ENCODE results near the gene MDGA2. TPM values are rescaled to one million over a fixed set of nuclear protein-coding genes. Genes with fewer than 3 reads are reported as not detected.

MDGA2 gene
- total and polyA plus RNA-seq, 9 of the 15 experiments (the other 6 are each of a cell fraction or from before 2014, with no cell fraction given) = 0.01 to 0.18 (median 0.03) TPM; not detected in 5

DNA sequence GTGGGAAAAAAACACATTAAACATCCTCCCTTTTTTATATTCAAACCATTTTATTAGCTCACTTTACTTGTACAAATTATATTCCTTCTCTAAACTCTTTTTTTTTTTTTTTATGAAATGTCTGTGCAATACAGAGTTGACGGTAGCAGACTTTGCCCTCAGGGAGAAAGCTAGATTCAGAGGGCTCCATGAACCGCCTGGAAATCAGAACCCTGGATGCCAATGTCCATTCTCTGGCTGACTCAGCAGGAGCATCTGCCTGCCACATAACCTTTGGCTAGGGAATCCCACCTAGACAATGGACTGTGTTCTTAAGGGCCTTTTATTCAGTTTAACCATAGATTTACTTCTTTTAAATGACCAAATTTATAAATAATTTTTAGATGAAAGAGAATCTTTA, 467.0 kb downstream of the MDGA2 start (continued):
- TF ChIP-seq RUNX1 (IDR thresholded peaks at IDR 0.05; ENCODE audit: low read depth) = no peak

DNA sequence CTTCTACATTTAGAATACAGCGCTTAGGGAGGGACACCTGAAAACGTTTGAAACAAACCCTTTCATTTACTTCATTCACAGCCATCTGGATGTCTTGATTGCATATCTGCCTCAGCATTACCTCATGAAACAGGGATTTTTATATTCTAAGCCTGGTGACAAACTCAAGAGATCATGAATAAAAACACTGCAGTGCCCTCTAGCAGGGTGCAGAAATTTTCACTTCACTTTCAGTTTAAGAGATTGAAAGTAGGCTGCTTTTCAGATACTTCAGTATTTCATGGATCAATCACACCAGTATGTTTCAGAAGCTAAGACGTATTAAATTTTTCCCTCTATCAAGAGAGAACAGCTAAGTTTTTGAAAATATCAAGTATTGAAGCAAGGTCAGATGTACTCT, 467.8 kb downstream of the MDGA2 start:
- WGBS (ENCODE audit: insufficient coverage, low coverage, missing lambda C conversion rate) = 0% methylated on average over 3 of the region's 3 CpGs
- intact Hi-C loops (cut with micrococcal nuclease) = no loop called here
- no peak overlapping the region for H3K9ac ChIP-seq (ENCODE audit: insufficient read depth in 1 of 2, low read depth in 2 of 2, low read length in 2 of 2)
- H3K9me3 ChIP-seq (replicated peaks; ENCODE audit: control insufficient read depth, insufficient read depth, low read depth, low read length) = no peaks in the 10 kb centered on the region
- CTCF ChIA-PET (ENCODE audit: low intra/inter-chr PET ratio) = no interaction called here
- H3K27me3 ChIP-seq (ENCODE audit: control insufficient read depth in 2 of 2, insufficient read depth in 2 of 2, low read length in 2 of 2) = no peaks in the 10 kb centered on the region
- ATAC-seq (no peak), DNase-seq (ENCODE audit: extremely low read depth in 1 of 4, low spot score in 3 of 4) (no peak), FAIRE-seq (no peak)
- H3K9me1 ChIP-seq (ENCODE audit: control insufficient read depth, insufficient read depth, low read length) = no peaks in the 10 kb centered on the region
- no peak overlapping the region for H2AFZ ChIP-seq (ENCODE audit: low read depth, low read length)
- no peak overlapping the region for H3K27ac ChIP-seq (ENCODE audit: extremely low read depth, low read depth, low read length)
- H3K36me3 ChIP-seq (ENCODE audit: control insufficient read depth, insufficient read depth, low read length) = no peaks in the 10 kb centered on the region
- POLR2A ChIA-PET = no interaction called here
- H3K4me1 ChIP-seq (replicated peaks in 1 of 2; ENCODE audit: control insufficient read depth in 2 of 2, insufficient read depth in 2 of 2, low read length in 2 of 2) = no peaks in the 10 kb centered on the region
- no peaks in the 10 kb centered on the region for H3K79me2 ChIP-seq (ENCODE audit: control insufficient read depth, insufficient read depth, low read length)
- no peak overlapping the region for H3K4me2 ChIP-seq (ENCODE audit: insufficient read depth, low read length)
- BruUV-seq (replicated peaks) = no TSS peak
- in situ Hi-C loops (cut with MboI) = no loop called here
- no peak overlapping the region for H3K4me3 ChIP-seq
- no peaks in the 10 kb centered on the region for H4K20me1 ChIP-seq (replicated peaks; ENCODE audit: control insufficient read depth, insufficient read depth, low read length)
- TF ChIP-seq ZBTB1 (CRISPR knock-in tag; IDR thresholded peaks at IDR 0.05; ENCODE audit: borderline replicate concordance, low read depth) (no peak), ZNF263 (CRISPR knock-in tag; IDR thresholded peaks at IDR 0.05; ENCODE audit: borderline replicate concordance) (no peak), DDX20 (tag; IDR thresholded peaks at IDR 0.05; ENCODE audit: low read depth) (no peak), KDM4B (IDR thresholded peaks at IDR 0.05; ENCODE audit: borderline replicate concordance in 2 of 2, low read depth in 1 of 2) (no peak), ATF1 (CRISPR knock-in tag; IDR thresholded peaks at IDR 0.05) (no peak), ATF1 (tag; IDR thresholded peaks at IDR 0.05) (no peak), ZFPM2 (CRISPR knock-in tag; IDR thresholded peaks at IDR 0.05) (no peak), ZNF311 (CRISPR knock-in tag; IDR thresholded peaks at IDR 0.05) (no peak), NR2C1 (IDR thresholded peaks at IDR 0.05) (no peak), NR2C1 (tag; IDR thresholded peaks at IDR 0.05) (no peak), C11orf30 (IDR thresholded peaks at IDR 0.05; ENCODE audit: low read depth) (no peak), POLR2A (conservative IDR thresholded peaks at IDR 0.05) (no peak), ZNF324 (CRISPR knock-in tag; IDR thresholded peaks at IDR 0.05) (no peak), CSDE1 (IDR thresholded peaks at IDR 0.05) (no peak), ZNF239 (CRISPR knock-in tag; IDR thresholded peaks at IDR 0.05) (no peak)
- TF ChIP-seq, protein P1, sequence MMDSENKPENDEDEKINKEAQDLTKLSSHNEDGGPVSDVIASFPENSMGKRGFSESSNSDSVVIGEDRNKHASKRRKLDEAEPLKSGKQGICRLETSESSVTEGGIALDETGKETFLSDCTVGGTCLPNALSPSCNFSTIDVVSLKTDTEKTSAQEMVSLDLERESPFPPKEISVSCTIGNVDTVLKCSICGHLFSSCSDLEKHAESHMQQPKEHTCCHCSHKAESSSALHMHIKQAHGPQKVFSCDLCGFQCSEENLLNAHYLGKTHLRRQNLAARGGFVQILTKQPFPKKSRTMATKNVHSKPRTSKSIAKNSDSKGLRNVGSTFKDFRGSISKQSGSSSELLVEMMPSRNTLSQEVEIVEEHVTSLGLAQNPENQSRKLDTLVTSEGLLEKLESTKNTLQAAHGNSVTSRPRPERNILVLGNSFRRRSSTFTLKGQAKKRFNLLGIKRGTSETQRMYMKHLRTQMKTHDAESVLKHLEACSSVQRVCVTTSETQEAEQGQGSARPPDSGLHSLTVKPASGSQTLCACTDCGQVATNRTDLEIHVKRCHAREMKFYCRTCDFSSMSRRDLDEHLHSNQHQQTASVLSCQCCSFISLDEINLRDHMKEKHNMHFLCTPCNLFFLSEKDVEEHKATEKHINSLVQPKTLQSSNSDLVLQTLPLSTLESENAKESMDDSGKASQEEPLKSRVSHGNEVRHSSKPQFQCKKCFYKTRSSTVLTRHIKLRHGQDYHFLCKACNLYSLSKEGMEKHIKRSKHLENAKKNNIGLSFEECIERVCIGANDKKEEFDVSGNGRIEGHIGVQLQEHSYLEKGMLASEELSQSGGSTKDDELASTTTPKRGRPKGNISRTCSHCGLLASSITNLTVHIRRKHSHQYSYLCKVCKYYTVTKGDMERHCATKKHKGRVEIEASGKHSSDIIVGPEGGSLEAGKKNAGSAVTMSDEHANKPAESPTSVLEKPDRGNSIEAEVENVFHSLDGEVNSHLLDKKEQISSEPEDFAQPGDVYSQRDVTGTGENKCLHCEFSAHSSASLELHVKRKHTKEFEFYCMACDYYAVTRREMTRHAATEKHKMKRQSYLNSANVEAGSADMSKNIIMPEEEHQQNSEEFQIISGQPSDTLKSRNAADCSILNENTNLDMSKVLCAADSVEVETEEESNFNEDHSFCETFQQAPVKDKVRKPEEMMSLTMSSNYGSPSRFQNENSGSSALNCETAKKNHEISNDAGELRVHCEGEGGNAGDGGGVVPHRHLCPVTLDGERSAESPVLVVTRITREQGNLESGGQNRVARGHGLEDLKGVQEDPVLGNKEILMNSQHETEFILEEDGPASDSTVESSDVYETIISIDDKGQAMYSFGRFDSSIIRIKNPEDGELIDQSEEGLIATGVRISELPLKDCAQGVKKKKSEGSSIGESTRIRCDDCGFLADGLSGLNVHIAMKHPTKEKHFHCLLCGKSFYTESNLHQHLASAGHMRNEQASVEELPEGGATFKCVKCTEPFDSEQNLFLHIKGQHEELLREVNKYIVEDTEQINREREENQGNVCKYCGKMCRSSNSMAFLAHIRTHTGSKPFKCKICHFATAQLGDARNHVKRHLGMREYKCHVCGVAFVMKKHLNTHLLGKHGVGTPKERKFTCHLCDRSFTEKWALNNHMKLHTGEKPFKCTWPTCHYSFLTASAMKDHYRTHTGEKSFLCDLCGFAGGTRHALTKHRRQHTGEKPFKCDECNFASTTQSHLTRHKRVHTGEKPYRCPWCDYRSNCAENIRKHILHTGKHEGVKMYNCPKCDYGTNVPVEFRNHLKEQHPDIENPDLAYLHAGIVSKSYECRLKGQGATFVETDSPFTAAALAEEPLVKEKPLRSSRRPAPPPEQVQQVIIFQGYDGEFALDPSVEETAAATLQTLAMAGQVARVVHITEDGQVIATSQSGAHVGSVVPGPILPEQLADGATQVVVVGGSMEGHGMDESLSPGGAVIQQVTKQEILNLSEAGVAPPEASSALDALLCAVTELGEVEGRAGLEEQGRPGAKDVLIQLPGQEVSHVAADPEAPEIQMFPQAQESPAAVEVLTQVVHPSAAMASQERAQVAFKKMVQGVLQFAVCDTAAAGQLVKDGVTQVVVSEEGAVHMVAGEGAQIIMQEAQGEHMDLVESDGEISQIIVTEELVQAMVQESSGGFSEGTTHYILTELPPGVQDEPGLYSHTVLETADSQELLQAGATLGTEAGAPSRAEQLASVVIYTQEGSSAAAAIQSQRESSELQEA (IDR thresholded peaks at IDR 0.05; ENCODE audit: low read depth) = no peak

All from K562 (cell line).